Measurements from ENCODE around the gene MDH2.
"Not testable (repeated sequence)": the region's sequence is repeated elsewhere in the genome, so short reads cannot be mapped to it uniquely, and the experiment has no call there.

The MDH2 gene

GRCh38 chr7:76072243-76073148, 24.6 kb downstream of the MDH2 start:
- DNase-seq, result no peak

- DNase-seq, result no peak
Measured at GRCh38 chr7:76073335-76073990, 25.6 kb downstream of the MDH2 start.

GRCh38 chr7:76074306-76074971, 26.5 kb downstream of the MDH2 start:
- no peak for DNase-seq

DNA sequence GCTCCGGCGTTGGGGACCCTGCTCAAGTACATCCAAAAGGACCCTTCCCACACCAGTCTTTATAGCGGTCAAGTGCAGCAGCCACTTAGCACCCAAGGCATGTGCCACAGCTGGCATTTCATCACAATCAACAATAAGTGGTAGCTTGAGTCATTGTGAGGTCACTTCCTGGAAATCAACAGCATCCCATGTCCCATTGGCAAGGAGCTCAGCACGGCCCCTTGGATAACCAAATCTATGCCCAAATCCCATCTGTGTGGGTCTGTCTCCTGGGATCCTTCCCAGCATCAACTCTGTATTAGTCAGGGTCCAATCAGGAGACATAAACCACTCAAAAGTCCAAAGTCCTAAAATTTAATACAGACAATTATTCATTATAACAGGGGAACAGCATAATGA, 27.1 kb downstream of the MDH2 start:
- no peak for DNase-seq

DNA sequence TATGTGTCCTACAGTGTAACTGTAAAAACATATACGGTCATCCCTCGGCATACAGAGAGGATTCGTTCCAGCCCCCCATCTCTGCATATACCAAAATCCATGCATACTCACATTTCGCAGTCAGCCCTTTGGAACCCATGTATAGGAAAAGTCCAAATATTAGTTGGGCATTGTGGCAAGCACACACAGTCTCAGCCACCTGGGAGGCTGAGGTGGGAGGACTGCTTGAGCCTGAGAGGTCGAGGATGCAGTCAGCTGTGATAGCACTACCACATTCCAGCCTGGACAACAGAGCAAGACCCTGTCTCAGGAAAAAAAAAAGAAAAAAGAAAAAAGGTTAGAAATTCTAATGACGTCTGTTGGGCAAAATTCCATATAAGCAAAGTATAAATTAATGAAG, 29.1 kb downstream of the MDH2 start:
- DNase-seq, result no peak

DNA sequence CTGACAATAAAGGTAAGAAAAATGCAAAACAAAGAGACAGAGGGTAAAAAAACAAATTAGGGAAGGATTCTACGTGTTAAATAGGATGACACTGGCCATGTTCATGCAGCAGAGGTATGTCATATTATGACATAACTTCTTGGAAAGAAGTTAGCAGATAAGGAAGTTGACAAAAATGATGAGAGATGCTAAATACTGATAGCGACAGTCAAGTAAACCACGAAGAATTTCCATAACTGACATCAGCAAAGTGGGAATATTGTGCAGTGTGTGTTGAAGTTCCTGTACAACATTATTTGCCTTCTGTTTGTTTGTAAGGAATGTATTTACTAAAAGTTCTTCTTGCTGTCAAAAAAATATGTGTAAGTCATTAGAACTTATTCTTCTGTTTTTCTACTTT, 29.5 kb downstream of the MDH2 start:
- no peak for DNase-seq

DNA sequence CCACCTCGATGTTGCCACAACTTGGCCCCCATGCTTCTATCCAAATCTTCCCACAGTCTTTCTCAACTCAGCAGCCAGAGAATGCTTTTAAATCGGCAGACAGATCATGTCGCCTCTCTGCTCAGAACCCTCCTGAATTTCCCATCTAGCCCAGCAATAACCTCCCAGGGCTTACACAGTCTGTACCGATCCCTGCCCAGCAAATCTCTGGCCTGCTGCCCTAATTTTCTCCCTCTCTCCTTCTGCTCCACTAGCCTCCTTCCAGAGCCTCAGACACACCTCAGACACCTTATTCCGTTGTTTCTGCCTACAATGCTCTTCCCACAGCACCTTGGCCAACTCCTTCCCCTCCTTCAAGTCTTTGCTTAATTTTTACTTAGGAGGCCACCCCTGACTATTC, 32.3 kb downstream of the MDH2 start:
- DNase-seq, result no peak

GRCh38 chr7:76084115-76084514, 36.2 kb downstream of the MDH2 start:
- DNase-seq, result not testable (repeated sequence)

- no peak for DNase-seq
Measured at GRCh38 chr7:76086070-76086469, 38.2 kb downstream of the MDH2 start.

- not testable (repeated sequence) for DNase-seq
Measured at GRCh38 chr7:76087362-76087791, 39.5 kb downstream of the MDH2 start.

DNA sequence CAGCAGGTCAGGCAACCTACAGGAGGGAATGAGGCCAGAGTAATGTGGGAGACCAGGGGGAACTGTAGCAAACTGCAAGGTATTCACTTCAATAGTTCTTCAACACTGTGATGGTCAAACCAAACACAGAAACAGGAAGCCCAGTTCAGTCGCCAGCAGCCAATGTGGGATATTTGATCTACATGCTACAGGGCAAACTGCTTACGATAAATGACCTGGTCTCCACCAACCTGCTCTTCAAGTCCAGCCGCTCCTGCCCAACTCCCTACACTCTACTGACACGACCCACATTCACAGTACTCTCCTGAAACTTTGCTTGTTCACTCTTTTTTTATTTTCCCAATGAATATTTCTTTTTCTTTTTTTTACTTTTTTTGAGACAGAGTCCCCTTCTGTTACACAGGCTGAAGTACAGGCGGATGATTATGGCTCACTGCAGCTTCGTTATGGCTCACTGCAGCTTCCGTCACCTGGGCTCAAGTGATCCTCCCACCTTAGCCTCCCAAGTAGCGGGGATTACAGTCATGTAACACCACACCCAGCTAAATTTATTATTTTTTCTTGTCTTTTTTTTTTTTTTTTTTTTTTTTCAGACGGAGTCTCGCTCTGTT, 42.1 kb downstream of the MDH2 start:
- no peak for DNase-seq

DNA sequence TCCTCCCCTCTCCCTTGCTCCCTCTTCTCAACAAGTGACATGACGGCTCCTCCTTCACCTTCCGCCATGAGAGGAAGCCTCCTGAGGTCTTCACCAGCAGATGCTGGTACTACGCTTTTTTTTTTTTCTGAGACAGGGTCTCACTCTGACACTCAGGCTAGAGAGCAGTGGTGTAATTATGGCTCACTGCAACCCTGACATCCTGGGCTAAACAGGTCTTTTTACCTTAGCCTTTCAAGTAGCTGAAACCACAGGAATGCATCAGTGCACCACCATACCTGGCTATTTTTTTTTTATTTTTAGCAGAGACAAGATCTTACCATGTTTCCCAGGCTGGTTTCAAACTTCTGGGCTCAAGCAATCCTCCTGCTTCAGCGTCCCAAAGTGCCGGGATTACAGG, 43.6 kb downstream of the MDH2 start:
- no peak for DNase-seq

DNA sequence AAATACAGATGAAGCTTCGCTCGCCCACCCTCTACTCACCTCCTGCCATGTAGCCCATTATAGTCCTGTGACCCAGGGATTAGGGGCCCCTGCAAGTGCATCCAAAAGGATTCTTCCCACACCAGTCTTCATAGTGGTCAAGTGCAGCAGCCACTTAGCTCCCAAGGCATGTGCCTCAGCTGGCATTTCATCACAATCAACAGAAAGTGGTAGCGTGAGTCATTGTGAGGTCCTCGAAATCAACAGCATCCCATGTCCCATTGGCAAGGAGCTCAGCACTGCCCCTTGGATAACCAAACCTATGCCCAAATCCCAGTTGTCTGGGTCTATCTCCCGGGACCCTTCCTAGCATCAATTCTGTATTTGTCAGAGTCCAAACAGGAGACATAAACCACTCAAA, 45.6 kb downstream of the MDH2 start:
- DNase-seq, result not testable (repeated sequence)

DNA sequence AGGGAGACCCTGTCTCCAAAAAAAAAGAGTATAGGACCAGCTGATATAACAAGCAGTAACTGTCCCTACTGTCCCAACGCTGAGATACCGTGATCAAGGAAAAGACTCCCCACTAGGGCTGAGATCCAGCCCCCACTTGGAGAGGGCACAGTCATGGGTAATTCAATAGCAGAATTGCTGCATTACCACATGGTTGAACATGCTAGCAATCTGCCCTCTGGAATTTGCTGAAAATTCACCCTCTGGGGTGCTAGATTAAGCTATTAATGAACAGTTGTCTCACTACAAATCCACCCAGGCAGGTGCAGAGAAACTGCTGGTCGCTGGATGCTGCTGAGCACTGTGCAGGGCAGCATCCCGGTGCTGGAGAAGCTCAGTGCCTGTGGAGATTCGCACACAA, 46.4 kb downstream of the MDH2 start:
- DNase-seq, result not testable (repeated sequence)

GRCh38 chr7:76095908-76096307, 48.0 kb downstream of the MDH2 start:
- no peak for DNase-seq

DNA sequence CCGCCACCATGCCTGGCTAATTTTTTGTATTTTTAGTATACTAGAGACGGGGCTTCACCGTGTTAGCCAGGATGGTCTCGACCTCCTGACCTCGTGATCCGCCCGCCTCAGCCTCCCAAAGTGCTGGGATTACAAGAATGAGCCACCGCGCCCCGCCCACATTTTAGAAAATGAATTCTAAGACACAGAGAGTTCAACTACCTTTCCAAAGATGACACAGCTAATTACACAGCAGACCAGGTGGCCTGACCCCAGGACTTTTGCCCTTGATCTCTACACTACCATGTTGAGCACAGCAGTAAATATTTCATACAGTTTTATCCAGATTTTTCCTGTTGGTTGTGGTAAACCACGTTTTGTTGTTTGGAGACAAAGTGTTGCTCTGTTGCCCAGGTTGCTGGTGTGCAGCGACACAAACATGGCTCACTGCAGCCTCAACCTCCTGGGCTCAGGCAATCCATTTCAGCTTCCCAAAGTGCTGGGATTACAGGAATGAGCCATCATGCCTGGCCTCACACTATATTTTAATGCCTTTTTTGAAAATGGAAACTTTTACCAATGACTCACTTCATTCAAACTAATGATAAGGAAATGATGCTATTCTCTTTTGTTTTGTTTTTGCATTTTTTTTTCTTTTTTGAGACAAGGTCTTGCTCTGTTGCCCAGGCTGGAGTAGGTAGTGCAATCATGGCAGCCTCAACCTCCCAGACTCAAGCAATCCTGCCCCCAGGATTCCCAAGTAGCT, 54.0 kb downstream of the MDH2 start:
- DNase-seq, result not testable (repeated sequence)

DNA sequence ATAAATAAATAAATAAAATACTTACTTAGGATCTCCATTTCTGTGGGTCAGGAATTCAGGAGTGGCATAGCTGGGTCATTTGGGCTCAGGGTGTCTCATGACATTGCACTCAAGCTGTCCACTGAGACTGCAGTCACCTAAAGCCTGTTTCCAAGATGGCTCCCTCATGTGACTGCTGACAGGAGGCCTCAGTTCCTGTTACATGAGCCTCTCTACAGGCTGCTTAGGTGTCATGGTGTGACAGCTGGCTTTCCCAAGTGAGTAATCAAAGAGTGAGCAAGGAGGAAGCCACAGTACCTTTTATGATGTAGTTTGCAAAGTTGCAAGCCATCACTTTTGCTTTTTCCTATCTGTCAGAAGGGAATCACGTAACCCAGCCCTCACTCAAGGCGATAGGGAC, 55.9 kb downstream of the MDH2 start:
- DNase-seq, result not testable (repeated sequence)

DNA sequence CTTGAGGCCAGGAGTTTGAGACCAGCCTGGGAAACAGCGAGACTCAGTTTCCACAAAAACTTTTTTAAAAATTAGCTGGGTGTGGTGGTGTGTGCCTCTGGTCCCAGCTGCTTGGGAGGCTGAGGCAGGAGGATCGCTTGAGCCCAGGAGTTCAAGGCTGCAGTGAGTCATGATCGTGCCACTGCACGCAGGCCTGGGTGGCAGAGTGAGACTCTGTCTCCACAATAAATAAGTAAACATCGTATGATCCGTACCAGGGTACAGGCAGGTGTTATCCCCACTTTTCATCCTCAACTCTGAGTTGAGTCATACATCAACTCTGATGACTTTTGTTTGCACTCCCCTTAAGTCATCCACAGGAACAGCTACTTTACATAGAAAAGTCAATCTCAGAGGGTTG, 58.2 kb downstream of the MDH2 start:
- DNase-seq, result not testable (repeated sequence)

DNA sequence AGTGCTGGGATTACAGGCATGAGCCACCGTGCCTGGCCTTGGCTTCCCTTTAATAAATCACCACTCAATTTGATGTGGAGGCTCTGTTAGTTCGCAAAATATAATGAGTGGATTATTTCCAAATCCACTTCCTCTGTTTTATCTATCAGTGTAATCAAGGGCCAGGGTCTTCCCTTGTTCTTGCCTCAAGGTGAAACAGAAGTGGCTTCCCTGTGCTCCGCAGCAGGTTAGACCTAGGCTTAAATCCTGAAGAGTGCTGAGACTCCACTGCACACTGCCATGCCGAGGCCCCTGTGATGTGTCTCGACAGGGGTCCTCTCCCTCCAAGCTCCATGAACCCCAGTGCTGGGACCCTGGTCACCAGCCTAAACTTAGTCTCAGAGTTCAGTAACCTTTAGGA, 59.0 kb downstream of the MDH2 start:
- no peak for DNase-seq

DNA sequence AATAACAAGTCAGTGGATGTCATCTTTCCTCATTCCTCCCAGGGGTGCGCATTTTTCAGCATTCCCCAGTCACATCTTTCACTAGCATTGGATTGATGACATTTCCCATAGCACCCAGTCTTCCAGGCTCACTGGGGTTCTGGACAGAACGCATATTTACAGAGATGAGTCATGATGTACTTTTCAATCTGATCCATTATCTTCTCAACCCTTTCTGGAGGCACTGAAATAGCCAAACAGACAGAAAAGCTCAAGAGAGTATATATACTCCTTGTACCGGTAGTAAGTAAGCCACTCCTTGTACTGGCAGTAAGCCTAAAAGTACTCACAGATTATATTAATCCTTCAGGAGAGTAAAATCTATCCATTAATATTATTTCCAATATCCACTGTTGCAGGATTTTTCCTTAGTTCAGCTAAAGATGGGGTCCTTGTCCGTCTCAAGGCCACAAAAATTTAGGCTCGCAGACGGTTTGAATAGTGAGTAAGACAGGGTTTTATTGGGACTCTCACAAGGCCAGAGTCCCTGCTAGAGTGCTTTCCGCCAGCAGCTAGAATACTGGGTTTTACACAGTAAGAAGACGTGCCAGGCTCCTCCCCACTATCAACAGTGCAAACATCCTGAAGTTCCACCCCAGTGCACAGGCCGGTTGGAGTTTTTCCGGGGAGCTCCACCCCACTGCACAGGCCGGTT, 60.8 kb downstream of the MDH2 start:
- no peak for DNase-seq

DNA sequence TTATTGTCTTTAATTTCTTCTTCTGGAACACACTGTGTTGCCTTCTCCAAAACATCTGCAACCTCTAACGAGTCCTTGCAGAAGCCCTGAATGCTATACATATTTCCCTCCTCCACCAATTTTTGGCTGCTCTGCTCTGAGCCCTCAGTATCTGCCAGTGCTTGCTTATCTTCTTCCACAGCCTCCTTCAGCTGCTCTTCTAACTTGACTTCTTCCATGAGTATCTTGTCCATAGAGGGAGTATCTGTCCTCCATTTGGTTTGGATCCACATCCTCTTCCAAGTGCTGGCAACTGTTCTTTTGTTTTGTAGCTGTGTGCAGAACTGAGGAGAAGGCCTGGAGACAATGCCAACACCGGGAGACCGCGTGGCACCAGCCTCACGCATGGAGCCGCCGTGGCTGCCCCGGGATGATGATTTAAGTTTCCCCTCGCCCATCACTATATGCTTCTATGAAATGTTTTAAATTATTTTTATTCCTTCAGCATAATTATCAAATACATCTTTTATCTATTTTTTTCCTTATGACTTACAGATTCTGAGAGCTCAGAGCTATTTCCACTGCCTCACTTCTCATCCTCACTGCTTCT, 65.2 kb downstream of the MDH2 start:
- not testable (repeated sequence) for DNase-seq

All from activated naive CD4-positive, alpha-beta T cell (primary cell).